ENCODE measurements around the gene RAD23A.
"Not testable (repeated sequence)": the region's sequence is repeated elsewhere in the genome, so short reads cannot be mapped to it uniquely, and the experiment has no call there.

The RAD23A gene

GRCh38 chr19:12945479-12946091 lies at the start of gene RAD23A:
RAD23A (plus strand) TSS chr19:12945862; CDS start chr19:12945949, 87 bp downstream.
- Histone ChIP-seq H3K9ac (ENCODE audit: low read length in 2 of 2) (peak within 1 kb of the TSS; percentile 81 to 88), H3K4me1 (ENCODE audit: control insufficient read depth, insufficient read depth, low read length) (peaks cover 37% of the 10 kb centered on the region), H3K27ac (ENCODE audit: low read length) (peak within 1 kb of the TSS; percentile 73), H3K27me3 (ENCODE audit: control insufficient read depth in 1 of 2, insufficient read depth in 2 of 2, low read length in 2 of 2) (no peaks in the 10 kb centered on the region), H3K4me3 (ENCODE audit: low read length in 2 of 2) (peak within 1 kb of the TSS; percentile 87 to 99), H3K9me3 (ENCODE audit: control insufficient read depth in 2 of 2, low read length in 2 of 2) (no peaks in the 10 kb centered on the region), H3K36me3 (ENCODE audit: control insufficient read depth in 2 of 2, insufficient read depth in 2 of 2, low read length in 2 of 2) (peaks cover 46 to 51% of the 10 kb centered on the region in 2 donors)

GRCh38 chr19:12896460-12896859 lies 49.2 kb upstream of the RAD23A start:
- no peaks in the 10 kb centered on the region for H3K27me3 ChIP-seq (ENCODE audit: control insufficient read depth in 1 of 2, insufficient read depth in 2 of 2, low read length in 2 of 2)
- no peaks in the 10 kb centered on the region for H3K9me3 ChIP-seq (ENCODE audit: control insufficient read depth in 2 of 2, low read length in 2 of 2)
- peaks cover 30 to 36% of the 10 kb centered on the region in 2 donors for H3K36me3 ChIP-seq (ENCODE audit: control insufficient read depth in 2 of 2, insufficient read depth in 2 of 2, low read length in 2 of 2)
- H3K9ac ChIP-seq (ENCODE audit: low read length in 2 of 2): no peak overlapping the region
- H3K27ac ChIP-seq (ENCODE audit: low read length): no peak overlapping the region
- H3K4me1 ChIP-seq (ENCODE audit: control insufficient read depth, insufficient read depth, low read length): peaks cover 8% of the 10 kb centered on the region
- H3K4me3 ChIP-seq (ENCODE audit: low read length in 2 of 2): no peak overlapping the region

- Histone ChIP-seq H3K9ac (ENCODE audit: low read length in 2 of 2) (no peak overlapping the region), H3K27me3 (ENCODE audit: control insufficient read depth in 1 of 2, insufficient read depth in 2 of 2, low read length in 2 of 2) (no peaks in the 10 kb centered on the region), H3K27ac (ENCODE audit: low read length) (no peak overlapping the region), H3K4me3 (ENCODE audit: low read length in 2 of 2) (no peak overlapping the region), H3K9me3 (ENCODE audit: control insufficient read depth in 2 of 2, low read length in 2 of 2) (no peaks in the 10 kb centered on the region), H3K4me1 (ENCODE audit: control insufficient read depth, insufficient read depth, low read length) (no peaks in the 10 kb centered on the region), H3K36me3 (ENCODE audit: control insufficient read depth in 2 of 2, insufficient read depth in 2 of 2, low read length in 2 of 2) (peaks cover 21 to 26% of the 10 kb centered on the region in 2 donors)
Measured at GRCh38 chr19:12899891-12900518, 45.7 kb upstream of the RAD23A start.

GRCh38 chr19:12907166-12907565 lies 38.5 kb upstream of the RAD23A start:
- peaks cover 0 to 2% of the 10 kb centered on the region in 2 donors for H3K36me3 ChIP-seq (ENCODE audit: control insufficient read depth in 2 of 2, insufficient read depth in 2 of 2, low read length in 2 of 2)

GRCh38 chr19:12912571-12912970 lies 33.1 kb upstream of the RAD23A start:
- Histone ChIP-seq H3K4me3 (ENCODE audit: low read length in 2 of 2) (peak overlapping the region; percentile 40 to 64), H3K27me3 (ENCODE audit: control insufficient read depth in 1 of 2, insufficient read depth in 2 of 2, low read length in 2 of 2) (no peaks in the 10 kb centered on the region), H3K4me1 (ENCODE audit: control insufficient read depth, insufficient read depth, low read length) (peaks cover 23% of the 10 kb centered on the region), H3K36me3 (ENCODE audit: control insufficient read depth in 2 of 2, insufficient read depth in 2 of 2, low read length in 2 of 2) (no peaks in the 10 kb centered on the region), H3K9me3 (ENCODE audit: control insufficient read depth in 2 of 2, low read length in 2 of 2) (no peaks in the 10 kb centered on the region), H3K9ac (ENCODE audit: low read length in 2 of 2) (peak overlapping the region; percentile 50 to 66), H3K27ac (ENCODE audit: low read length) (peak overlapping the region; percentile 94)

More at GRCh38 chr19:12907166-12907565, 38.5 kb upstream of the RAD23A start:
- Histone ChIP-seq H3K27ac (ENCODE audit: low read length) (no peak overlapping the region), H3K9ac (ENCODE audit: low read length in 2 of 2) (no peak overlapping the region), H3K27me3 (ENCODE audit: control insufficient read depth in 1 of 2, insufficient read depth in 2 of 2, low read length in 2 of 2) (no peaks in the 10 kb centered on the region), H3K9me3 (ENCODE audit: control insufficient read depth in 2 of 2, low read length in 2 of 2) (no peaks in the 10 kb centered on the region), H3K4me1 (ENCODE audit: control insufficient read depth, insufficient read depth, low read length) (peaks cover 2% of the 10 kb centered on the region), H3K4me3 (ENCODE audit: low read length in 2 of 2) (no peak overlapping the region)

GRCh38 chr19:12913011-12913561 lies 32.6 kb upstream of the RAD23A start:
- peak overlapping the region; percentile 50 to 66 for H3K9ac ChIP-seq (ENCODE audit: low read length in 2 of 2)
- peaks cover 23% of the 10 kb centered on the region for H3K4me1 ChIP-seq (ENCODE audit: control insufficient read depth, insufficient read depth, low read length)
- no peaks in the 10 kb centered on the region for H3K9me3 ChIP-seq (ENCODE audit: control insufficient read depth in 2 of 2, low read length in 2 of 2)
- no peaks in the 10 kb centered on the region for H3K27me3 ChIP-seq (ENCODE audit: control insufficient read depth in 1 of 2, insufficient read depth in 2 of 2, low read length in 2 of 2)
- H3K4me3 ChIP-seq (ENCODE audit: low read length in 2 of 2): peak overlapping the region; percentile 40 to 64
- H3K27ac ChIP-seq (ENCODE audit: low read length): peak overlapping the region; percentile 94
- H3K36me3 ChIP-seq (ENCODE audit: control insufficient read depth in 2 of 2, insufficient read depth in 2 of 2, low read length in 2 of 2): no peaks in the 10 kb centered on the region

- Histone ChIP-seq H3K9me3 (ENCODE audit: control insufficient read depth in 2 of 2, low read length in 2 of 2) (no peaks in the 10 kb centered on the region), H3K27me3 (ENCODE audit: control insufficient read depth in 1 of 2, insufficient read depth in 2 of 2, low read length in 2 of 2) (no peaks in the 10 kb centered on the region), H3K27ac (ENCODE audit: low read length) (peak overlapping the region; percentile 94), H3K4me1 (ENCODE audit: control insufficient read depth, insufficient read depth, low read length) (peaks cover 23% of the 10 kb centered on the region), H3K9ac (ENCODE audit: low read length in 2 of 2) (peak overlapping the region; percentile 50 to 66), H3K36me3 (ENCODE audit: control insufficient read depth in 2 of 2, insufficient read depth in 2 of 2, low read length in 2 of 2) (no peaks in the 10 kb centered on the region), H3K4me3 (ENCODE audit: low read length in 2 of 2) (peak overlapping the region; percentile 35 to 40)
Measured at GRCh38 chr19:12913851-12914690, 31.6 kb upstream of the RAD23A start.

- peaks cover 23% of the 10 kb centered on the region for H3K4me1 ChIP-seq (ENCODE audit: control insufficient read depth, insufficient read depth, low read length)
- not testable (repeated sequence) for H3K36me3 ChIP-seq (ENCODE audit: control insufficient read depth in 2 of 2, insufficient read depth in 2 of 2, low read length in 2 of 2); H3K9me3 ChIP-seq (ENCODE audit: control insufficient read depth in 2 of 2, low read length in 2 of 2); H3K4me3 ChIP-seq (ENCODE audit: low read length in 2 of 2); H3K27me3 ChIP-seq (ENCODE audit: control insufficient read depth in 1 of 2, insufficient read depth in 2 of 2, low read length in 2 of 2); H3K27ac ChIP-seq (ENCODE audit: low read length); H3K9ac ChIP-seq (ENCODE audit: low read length in 2 of 2)
Measured at GRCh38 chr19:12915860-12916259, 29.8 kb upstream of the RAD23A start.

GRCh38 chr19:12918253-12918652 lies 27.4 kb upstream of the RAD23A start:
- no peak overlapping the region for H3K4me3 ChIP-seq (ENCODE audit: low read length in 2 of 2)
- H3K36me3 ChIP-seq (ENCODE audit: control insufficient read depth in 2 of 2, insufficient read depth in 2 of 2, low read length in 2 of 2): peaks cover 5 to 10% of the 10 kb centered on the region in 2 donors
- peaks cover 11% of the 10 kb centered on the region for H3K4me1 ChIP-seq (ENCODE audit: control insufficient read depth, insufficient read depth, low read length)
- no peaks in the 10 kb centered on the region for H3K27me3 ChIP-seq (ENCODE audit: control insufficient read depth in 1 of 2, insufficient read depth in 2 of 2, low read length in 2 of 2)
- H3K27ac ChIP-seq (ENCODE audit: low read length): no peak overlapping the region
- no peaks in the 10 kb centered on the region for H3K9me3 ChIP-seq (ENCODE audit: control insufficient read depth in 2 of 2, low read length in 2 of 2)
- H3K9ac ChIP-seq (ENCODE audit: low read length in 2 of 2): no peak overlapping the region

GRCh38 chr19:12921047-12921446 lies 24.6 kb upstream of the RAD23A start:
- Histone ChIP-seq H3K9ac (ENCODE audit: low read length in 2 of 2) (no peak overlapping the region), H3K9me3 (ENCODE audit: control insufficient read depth in 2 of 2, low read length in 2 of 2) (no peaks in the 10 kb centered on the region), H3K4me3 (ENCODE audit: low read length in 2 of 2) (no peak overlapping the region), H3K4me1 (ENCODE audit: control insufficient read depth, insufficient read depth, low read length) (no peaks in the 10 kb centered on the region), H3K27me3 (ENCODE audit: control insufficient read depth in 1 of 2, insufficient read depth in 2 of 2, low read length in 2 of 2) (no peaks in the 10 kb centered on the region), H3K27ac (ENCODE audit: low read length) (no peak overlapping the region), H3K36me3 (ENCODE audit: control insufficient read depth in 2 of 2, insufficient read depth in 2 of 2, low read length in 2 of 2) (peaks cover 24 to 25% of the 10 kb centered on the region in 2 donors)
